Measurements from ENCODE around the gene MAPK8. TPM values are rescaled to one million over a fixed set of nuclear protein-coding genes. Genes with fewer than 3 reads are reported as not detected.

Gene MAPK8
- total RNA-seq, 1 experiment from 2014 or later, result 55.7 TPM

GRCh38 chr10:48330269-48330668, 23.8 kb downstream of the MAPK8 start:
- Mint-ChIP-seq H3K4me3 (ENCODE audit: low read depth, unreplicated experiment) (no peak overlapping the region), H3K27ac (ENCODE audit: unreplicated experiment) (no peak overlapping the region), H3K27me3 (ENCODE audit: unreplicated experiment) (no peaks in the 10 kb centered on the region), H3K9me3 (ENCODE audit: low read depth, unreplicated experiment) (no peaks in the 10 kb centered on the region), H3K36me3 (ENCODE audit: insufficient read depth, unreplicated experiment) (peaks cover 10% of the 10 kb centered on the region), H3K4me1 (ENCODE audit: low read depth, unreplicated experiment) (peaks cover 39% of the 10 kb centered on the region)
- intact Hi-C loops (cut with micrococcal nuclease; ENCODE audit: unreplicated experiment), result loop anchor here (2.0 kb wide), 1 partner anchor 21 kb away; no protein-coding TSS in a partner anchor
- DNase-seq, result no peak
- CTCF ChIA-PET, result no interaction called here
- no TSS peak for BruUV-seq (replicated peaks)
- TF ChIP-seq CTCF (IDR thresholded peaks at IDR 0.05; ENCODE audit: unreplicated experiment), result no peak

GRCh38 chr10:48331436-48331835, 25.0 kb downstream of the MAPK8 start:
- BruUV-seq (replicated peaks), result no TSS peak

DNA sequence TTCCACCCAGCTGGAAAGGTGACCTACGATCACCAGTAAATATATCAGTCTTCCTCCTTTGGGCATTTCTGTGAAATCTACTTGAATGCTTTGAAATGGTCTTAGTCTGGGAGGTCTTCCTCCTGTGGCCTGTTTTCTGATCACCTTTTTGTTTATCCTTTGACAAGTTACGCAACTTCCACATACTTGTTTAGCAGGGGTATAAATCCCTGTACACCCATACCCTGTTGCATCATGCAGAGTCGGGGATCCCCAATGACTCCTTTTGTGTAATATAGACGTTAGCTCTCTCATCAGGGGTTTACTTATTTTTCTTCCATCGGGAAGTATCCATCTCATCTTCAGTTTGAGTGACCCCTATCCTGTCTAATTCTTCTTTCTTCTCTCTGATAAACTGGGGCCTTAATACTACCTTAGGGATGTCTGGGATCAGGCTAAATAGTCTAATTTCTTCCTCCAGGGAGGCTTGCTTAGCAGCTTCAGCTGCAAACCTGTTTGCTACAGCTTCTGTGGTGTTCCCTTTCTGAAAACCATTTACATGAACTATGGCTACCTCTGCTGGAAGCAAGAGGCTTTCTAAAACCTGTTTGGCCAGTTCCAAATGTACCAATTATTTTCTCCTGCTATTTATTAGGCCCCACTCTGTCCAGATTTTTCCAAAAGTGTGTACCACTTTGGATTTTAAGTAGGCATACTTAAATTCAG, 25.8 kb downstream of the MAPK8 start:
- CTCF ChIA-PET, result interaction anchor here (0.7 to 1.0 kb wide), 4 partner anchors 22 to 78 kb away, joined by 3 to 5 read pairs (median 4); partner anchors contain the start of gene MAPK8

More at GRCh38 chr10:48331436-48331835, 25.0 kb downstream of the MAPK8 start:
- Mint-ChIP-seq H3K9me3 (ENCODE audit: low read depth, unreplicated experiment) (no peaks in the 10 kb centered on the region), H3K27ac (ENCODE audit: unreplicated experiment) (no peak overlapping the region), H3K27me3 (ENCODE audit: unreplicated experiment) (no peaks in the 10 kb centered on the region), H3K4me1 (ENCODE audit: low read depth, unreplicated experiment) (peaks cover 36% of the 10 kb centered on the region), H3K4me3 (ENCODE audit: low read depth, unreplicated experiment) (no peak overlapping the region), H3K36me3 (ENCODE audit: insufficient read depth, unreplicated experiment) (peaks cover 10% of the 10 kb centered on the region)
- CTCF ChIA-PET, result no interaction called here
- intact Hi-C loops (cut with micrococcal nuclease; ENCODE audit: unreplicated experiment), result loop anchor here (2.0 kb wide), 1 partner anchor 23 kb away; no protein-coding TSS in a partner anchor
- no peak for DNase-seq
- no peak for TF ChIP-seq CTCF (IDR thresholded peaks at IDR 0.05; ENCODE audit: unreplicated experiment)

GRCh38 chr10:48332871-48333216, 26.4 kb downstream of the MAPK8 start:
- no peaks in the 10 kb centered on the region for H3K9me3 Mint-ChIP-seq (ENCODE audit: low read depth, unreplicated experiment)
- no TSS peak for BruUV-seq (replicated peaks)
- H3K27ac Mint-ChIP-seq (ENCODE audit: unreplicated experiment), result peak overlapping the region; percentile 73
- CTCF ChIA-PET, result interaction anchor here (1.0 kb wide), 2 partner anchors 23 to 27 kb away, joined by 4 to 5 read pairs; partner anchors contain the start of gene MAPK8
- no peaks in the 10 kb centered on the region for H3K27me3 Mint-ChIP-seq (ENCODE audit: unreplicated experiment)
- peaks cover 36% of the 10 kb centered on the region for H3K4me1 Mint-ChIP-seq (ENCODE audit: low read depth, unreplicated experiment)
- H3K36me3 Mint-ChIP-seq (ENCODE audit: insufficient read depth, unreplicated experiment), result peaks cover 10% of the 10 kb centered on the region
- DNase-seq, result no peak
- H3K4me3 Mint-ChIP-seq (ENCODE audit: low read depth, unreplicated experiment), result peak overlapping the region; percentile 47
- TF ChIP-seq CTCF (IDR thresholded peaks at IDR 0.05; ENCODE audit: unreplicated experiment), result no peak
- intact Hi-C loops (cut with micrococcal nuclease; ENCODE audit: unreplicated experiment), result loop anchor here (2.0 kb wide), 1 partner anchor 16 kb away; no protein-coding TSS in a partner anchor

More for the DNA sequence above, 25.8 kb downstream of the MAPK8 start:
- intact Hi-C loops (cut with micrococcal nuclease; ENCODE audit: unreplicated experiment), result loop anchor here (2.0 kb wide), 1 partner anchor 16 kb away; no protein-coding TSS in a partner anchor
- peak overlapping the region; percentile 73 for H3K27ac Mint-ChIP-seq (ENCODE audit: unreplicated experiment)
- DNase-seq, result no peak
- H3K36me3 Mint-ChIP-seq (ENCODE audit: insufficient read depth, unreplicated experiment), result peaks cover 10% of the 10 kb centered on the region
- BruUV-seq (replicated peaks), result no TSS peak
- H3K27me3 Mint-ChIP-seq (ENCODE audit: unreplicated experiment), result no peaks in the 10 kb centered on the region
- H3K4me1 Mint-ChIP-seq (ENCODE audit: low read depth, unreplicated experiment), result peaks cover 36% of the 10 kb centered on the region
- TF ChIP-seq CTCF (IDR thresholded peaks at IDR 0.05; ENCODE audit: unreplicated experiment), result no peak
- H3K9me3 Mint-ChIP-seq (ENCODE audit: low read depth, unreplicated experiment), result no peaks in the 10 kb centered on the region
- H3K4me3 Mint-ChIP-seq (ENCODE audit: low read depth, unreplicated experiment), result peak overlapping the region; percentile 47
